CD4-positive, alpha-beta T cell treated with Interleukin-6 at 100 ng/mL for 8 hours (primary cell): ENCODE results near the gene USP25.

Experiments
- DNase-seq: peaks from one replicate; pipeline ENCODE4 v3.0.0-alpha.2; 2020; ENCODE audit warnings: mixed read lengths, low spot score

Gene USP25

GRCh38 chr21:15729674-15730483 is at the start of gene USP25:
USP25 (plus strand) TSS chr21:15729982; CDS start chr21:15730394, 412 bp downstream.
- peak; percentile 90 for DNase-seq

- no peak for DNase-seq
Measured at GRCh38 chr21:15682186-15682895, 47.4 kb upstream of the USP25 start.

GRCh38 chr21:15682977-15683376 is 46.8 kb upstream of the USP25 start:
- no peak for DNase-seq

GRCh38 chr21:15686506-15686905 is 43.3 kb upstream of the USP25 start:
- no peak for DNase-seq

- DNase-seq: no peak
Measured at GRCh38 chr21:15687208-15687607, 42.6 kb upstream of the USP25 start.

- DNase-seq: no peak
Measured at GRCh38 chr21:15688016-15688415, 41.8 kb upstream of the USP25 start.

GRCh38 chr21:15688809-15689208 is 41.0 kb upstream of the USP25 start:
- no peak for DNase-seq

- no peak for DNase-seq
Measured at GRCh38 chr21:15692711-15693110, 37.1 kb upstream of the USP25 start.

GRCh38 chr21:15695241-15695640 is 34.5 kb upstream of the USP25 start:
- no peak for DNase-seq

- DNase-seq: no peak
Measured at GRCh38 chr21:15701830-15702229, 28.0 kb upstream of the USP25 start.

- DNase-seq: no peak
Measured at GRCh38 chr21:15703932-15704331, 25.9 kb upstream of the USP25 start.

- DNase-seq: no peak
Measured at GRCh38 chr21:15706696-15707095, 23.1 kb upstream of the USP25 start.

GRCh38 chr21:15713412-15713811 is 16.4 kb upstream of the USP25 start:
- DNase-seq: no peak

- no peak for DNase-seq
Measured at GRCh38 chr21:15718711-15719110, 11.1 kb upstream of the USP25 start.

- DNase-seq: no peak
Measured at GRCh38 chr21:15719976-15720375, 9.8 kb upstream of the USP25 start.

GRCh38 chr21:15722591-15723324 is 7.0 kb upstream of the USP25 start:
- DNase-seq: no peak

GRCh38 chr21:15725949-15726348 is 3.8 kb upstream of the USP25 start:
- no peak for DNase-seq

- DNase-seq: no peak
Measured at GRCh38 chr21:15728046-15728445, 1.7 kb upstream of the USP25 start.

GRCh38 chr21:15729346-15729673 is 472 bp upstream of the USP25 start:
- no peak for DNase-seq

- no peak for DNase-seq
Measured at GRCh38 chr21:15730484-15731242, 881 bp downstream of the USP25 start.

- DNase-seq: peak; percentile 23
Measured at GRCh38 chr21:15731243-15731613, 1.4 kb downstream of the USP25 start.

- peak; percentile 55 for DNase-seq
Measured at GRCh38 chr21:15732290-15732995, 2.7 kb downstream of the USP25 start.
